Measurements from ENCODE around the gene IRAK2. TPM values are rescaled to one million over a fixed set of nuclear protein-coding genes. Genes with fewer than 3 reads are reported as not detected.

Gene IRAK2
- total RNA-seq, 4 donors from 2014 or later: 6.1 to 23.8 (median 7.6) TPM

DNA sequence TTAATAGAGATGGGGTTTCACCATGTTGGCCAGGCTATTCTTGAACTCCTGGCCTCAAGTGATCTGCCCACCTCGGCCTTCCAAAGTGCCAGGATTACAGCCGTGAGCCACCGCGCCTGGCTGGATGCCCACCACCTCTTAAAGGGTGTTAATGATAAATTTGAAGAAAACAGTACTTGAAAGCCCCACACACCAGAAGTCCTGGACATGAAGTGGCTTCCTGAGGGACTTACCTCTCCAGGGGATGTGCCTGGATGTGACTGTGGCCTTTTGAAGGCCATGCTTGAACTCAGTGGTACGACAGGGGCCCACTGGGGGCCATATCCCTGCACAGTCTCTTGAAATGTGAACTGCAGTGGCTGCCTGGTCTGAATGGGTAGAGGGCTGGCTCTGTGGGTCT is 18.2 kb downstream of the IRAK2 start:
- DNase-seq (ENCODE audit: low spot score): no peak
- ATAC-seq (ENCODE audit: low FRiP score): no peak
- no peak for TF ChIP-seq CTCF (IDR thresholded peaks at IDR 0.05)

- no peak for TF ChIP-seq CTCF (IDR thresholded peaks at IDR 0.05)
- DNase-seq (ENCODE audit: low spot score) (no peak), ATAC-seq (ENCODE audit: low FRiP score) (no peak)
Observed at GRCh38 chr3:10184250-10184649, 19.5 kb downstream of the IRAK2 start.

DNA sequence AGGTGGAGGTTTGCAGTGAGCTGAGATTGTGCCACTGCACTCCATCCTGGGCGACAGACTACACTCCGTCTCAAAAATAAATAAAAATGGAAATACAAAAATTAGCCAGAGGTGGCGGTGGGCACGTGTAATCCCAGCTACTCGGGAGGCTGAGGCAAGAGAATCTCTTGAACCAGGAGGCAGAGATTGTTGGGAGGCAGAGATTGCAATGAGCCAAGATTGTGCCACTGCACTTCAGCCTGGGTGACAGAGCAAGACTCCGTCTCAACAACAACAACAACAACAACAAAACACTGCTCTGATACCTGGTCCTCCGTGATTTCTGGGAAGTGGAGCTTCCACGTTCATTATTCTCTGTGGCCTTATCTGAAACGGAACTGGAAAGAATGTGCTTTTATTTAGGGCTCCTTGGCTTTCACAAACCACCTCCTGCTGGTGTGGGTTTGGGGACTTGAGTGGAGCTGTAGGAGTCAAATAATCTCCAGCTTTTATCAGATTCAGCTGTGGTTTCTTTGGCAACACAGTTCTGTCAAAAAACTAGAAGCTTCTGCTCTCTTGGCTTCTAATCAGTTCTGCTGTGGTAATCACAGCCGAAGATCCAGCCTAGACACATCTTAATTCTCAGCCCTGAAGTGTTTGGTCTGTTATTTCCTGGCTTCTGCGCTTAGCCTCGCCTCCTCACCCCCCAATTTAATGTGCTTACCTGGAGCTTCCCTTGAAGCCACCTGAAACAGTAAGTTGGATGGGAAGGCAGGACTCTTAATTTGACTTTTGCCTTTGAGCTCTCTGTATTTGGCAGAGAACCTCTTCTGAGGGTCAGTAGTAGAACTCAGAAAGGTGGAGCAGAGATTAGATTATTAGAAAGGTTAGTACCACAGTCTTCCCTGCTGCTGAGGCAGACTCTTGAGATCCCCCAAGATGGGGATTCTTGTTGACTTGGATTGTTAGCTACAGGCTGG is 21.4 kb downstream of the IRAK2 start:
- no peak for ATAC-seq (ENCODE audit: low FRiP score)

GRCh38 chr3:10187290-10187876 is 22.7 kb downstream of the IRAK2 start:
- no peak for TF ChIP-seq CTCF (IDR thresholded peaks at IDR 0.05)
- DNase-seq (ENCODE audit: low spot score) (no peak), ATAC-seq (ENCODE audit: low FRiP score) (no peak)

More for the DNA sequence above, 21.4 kb downstream of the IRAK2 start:
- DNase-seq (ENCODE audit: low spot score): no peak
- TF ChIP-seq CTCF (IDR thresholded peaks at IDR 0.05): no peak

GRCh38 chr3:10187944-10188343 is 23.2 kb downstream of the IRAK2 start:
- no peak for ATAC-seq (ENCODE audit: low FRiP score)
- TF ChIP-seq CTCF (IDR thresholded peaks at IDR 0.05): no peak
- DNase-seq (ENCODE audit: low spot score): no peak

DNA sequence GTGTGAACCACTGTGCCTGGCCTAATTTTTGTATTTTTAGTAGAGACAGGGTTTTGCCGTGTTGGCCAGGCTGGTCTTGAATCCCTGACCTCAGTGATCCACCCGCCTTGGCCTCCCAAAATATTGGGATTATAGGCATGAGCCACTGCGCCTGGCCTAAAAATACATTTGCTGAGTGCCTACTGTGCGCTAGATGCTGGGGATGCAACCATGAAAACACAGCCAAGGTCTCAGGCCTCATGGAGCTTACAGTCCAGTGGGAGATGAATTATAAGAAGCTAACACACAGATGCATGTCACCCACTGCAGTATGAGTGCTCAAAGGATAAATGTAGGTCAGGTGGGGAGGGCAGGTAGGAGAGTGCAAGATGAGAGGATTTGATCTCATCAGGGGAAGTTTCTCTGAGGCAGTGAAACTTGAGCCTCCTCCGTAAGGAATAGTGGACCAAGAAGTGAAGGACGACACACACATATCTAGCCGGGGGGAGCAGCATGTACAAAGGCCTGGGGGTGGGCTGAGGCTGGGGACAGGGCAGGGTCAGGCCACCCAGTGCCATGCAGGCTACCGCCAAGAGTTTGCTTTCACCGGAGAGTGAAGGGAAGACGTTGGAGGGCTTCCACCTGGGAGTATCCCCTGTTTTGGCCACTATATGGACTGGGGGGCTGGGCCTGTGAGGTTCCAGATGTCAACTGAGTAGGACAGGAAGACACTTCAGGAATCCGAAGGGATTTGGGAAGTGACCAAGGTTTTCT is 24.3 kb downstream of the IRAK2 start:
- no peak for TF ChIP-seq CTCF (IDR thresholded peaks at IDR 0.05)
- ATAC-seq (ENCODE audit: low FRiP score): no peak
- no peak for DNase-seq (ENCODE audit: low spot score)

All from omental fat pad (tissue), 4 donors.